Measurements from ENCODE around the gene RASSF3. TPM values are rescaled to one million over a fixed set of nuclear protein-coding genes. Genes with fewer than 3 reads are reported as not detected.

The RASSF3 gene
- total RNA-seq, 2 experiments from 2014 or later, result 16.3 to 49.9 TPM

GRCh38 chr12:64669270-64669842, 59.1 kb downstream of the RASSF3 start:
- Histone ChIP-seq H3K36me3 (ENCODE audit: insufficient read depth, low read length) (no peaks in the 10 kb centered on the region), H2AFZ (ENCODE audit: low read length) (peak overlapping the region; percentile 11; the same call in 1 of the 2 replicates), H3K4me1 (ENCODE audit: insufficient read depth, low read length, poor library complexity, severe bottlenecking) (peaks cover 90% of the 10 kb centered on the region), H3K9me2 (ENCODE audit: insufficient read depth, low read length) (no peaks in the 10 kb centered on the region), H3K4me2 (ENCODE audit: low read length) (peak overlapping the region; percentile 82), H4K20me1 (ENCODE audit: insufficient read depth, low read length) (peaks cover 13% of the 10 kb centered on the region; the same call in 1 of the 2 replicates), H3K79me2 (ENCODE audit: insufficient read depth, low read depth, low read length) (peaks cover 98% of the 10 kb centered on the region), H3K4me3 (ENCODE audit: low read depth, low read length, poor library complexity, severe bottlenecking) (peak overlapping the region; percentile 60), H3K9me3 (ENCODE audit: low read length) (no peaks in the 10 kb centered on the region), H3K27ac (ENCODE audit: low read depth, low read length, poor library complexity, severe bottlenecking) (peak overlapping the region; percentile 82)
- TF ChIP-seq CTCF (conservative IDR thresholded peaks at IDR 0.05; ENCODE audit: low read length) (no peak), EZH2phosphoT487 (IDR thresholded peaks at IDR 0.05; ENCODE audit: borderline replicate concordance, low read depth, low read length) (no peak)
- ChIA-PET CTCF (ENCODE audit: unreplicated experiment) (interaction anchor here (0.9 kb wide), 1 partner anchor 10 kb away, joined by 3 read pairs; no protein-coding TSS in a partner anchor), POLR2A (interaction anchor here (0.6 to 2.0 kb wide), 20 partner anchors 11 to 523 kb away, joined by 3 to 13 read pairs (median 4); partner anchors contain the start of gene RASSF3)
- intact Hi-C loops (cut with micrococcal nuclease; ENCODE audit: unreplicated experiment), result no loop called here
- BruUV-seq (replicated peaks), result no TSS peak
- DNase-seq (ENCODE audit: low spot score), result peak; percentile 77

GRCh38 chr12:64670019-64670418, 59.7 kb downstream of the RASSF3 start:
- Histone ChIP-seq H3K79me2 (ENCODE audit: insufficient read depth, low read depth, low read length) (peaks cover 96% of the 10 kb centered on the region), H2AFZ (ENCODE audit: low read length) (no peak overlapping the region), H3K9me3 (ENCODE audit: low read length) (no peaks in the 10 kb centered on the region), H3K4me3 (ENCODE audit: low read depth, low read length, poor library complexity, severe bottlenecking) (peak overlapping the region; percentile 60), H3K27ac (ENCODE audit: low read depth, low read length, poor library complexity, severe bottlenecking) (peak overlapping the region; percentile 82), H3K36me3 (ENCODE audit: insufficient read depth, low read length) (no peaks in the 10 kb centered on the region), H3K9me2 (ENCODE audit: insufficient read depth, low read length) (no peaks in the 10 kb centered on the region), H3K4me2 (ENCODE audit: low read length) (peak overlapping the region; percentile 82), H4K20me1 (ENCODE audit: insufficient read depth, low read length) (peaks cover 11% of the 10 kb centered on the region; the same call in 1 of the 2 replicates), H3K4me1 (ENCODE audit: insufficient read depth, low read length, poor library complexity, severe bottlenecking) (peaks cover 94% of the 10 kb centered on the region)
- CTCF ChIA-PET (ENCODE audit: unreplicated experiment), result interaction anchor here (0.9 kb wide), 1 partner anchor 9 kb away, joined by 3 read pairs; no protein-coding TSS in a partner anchor
- peak; percentile 27 for DNase-seq (ENCODE audit: low spot score)
- TF ChIP-seq CTCF (conservative IDR thresholded peaks at IDR 0.05; ENCODE audit: low read length) (0 out of 2 replicates have a peak, but pooled peaks have one; percentile 12), EZH2phosphoT487 (IDR thresholded peaks at IDR 0.05; ENCODE audit: borderline replicate concordance, low read depth, low read length) (no peak)
- no TSS peak for BruUV-seq (replicated peaks)
- POLR2A ChIA-PET, result interaction anchor here (0.6 to 2.0 kb wide), 21 partner anchors 12 to 523 kb away, joined by 3 to 13 read pairs (median 4); partner anchors contain the start of gene RASSF3
- intact Hi-C loops (cut with micrococcal nuclease; ENCODE audit: unreplicated experiment), result loop anchor here (1.0 kb wide), 1 partner anchor 59 kb away; no protein-coding TSS in a partner anchor

Measured in OCI-LY7 (cell line).